HL-60 (cell line): Measurements from ENCODE around the gene EIF4B.
A peak's percentile ranks its signal among the peaks of the same experiment; 100 is the strongest.

Experiments used
- DNase-seq, 2 experiments: peaks; one replicate each; pipeline ENCODE4 v3.0.0-alpha.2; 2010 to 2020; ENCODE audit warnings: low read depth in 1 of 2, low spot score in 1 of 2
- H3K27ac ChIP-seq: fragments of 250-450 bp; sonication (Bioruptor Pico); replicated peaks from 2 replicates; pipeline ENCODE4 v1.5.1; 2020; ENCODE audit warnings: mild to moderate bottlenecking, moderate library complexity
- H3K27me3 ChIP-seq: fragments of 250-450 bp; sonication (Bioruptor Pico); 2 replicates; pipeline ENCODE4 v1.5.1; 2021; ENCODE audit warnings: mild to moderate bottlenecking, moderate library complexity; ENCODE audit not compliant: insufficient read depth, poor library complexity, severe bottlenecking
- H3K4me3 ChIP-seq: replicated peaks from 2 replicates; pipeline ENCODE4 v1.5.1; 2011; ENCODE audit warnings: mild to moderate bottlenecking, control low read depth, low read length; ENCODE audit not compliant: insufficient read depth
- GABPA ChIP-seq: IDR thresholded peaks from 2 replicates; pipeline ENCODE4 v1.6.1; 2012; ENCODE audit warnings: low read depth
- POLR2AphosphoS5 ChIP-seq: IDR thresholded peaks from 2 replicates; pipeline ENCODE4 v1.6.1; 2012; ENCODE audit warnings: low read depth
- REST ChIP-seq: IDR thresholded peaks from 2 replicates; pipeline ENCODE4 v1.6.1; 2012; ENCODE audit warnings: low read depth; ENCODE audit not compliant: insufficient replicate concordance
- SPI1 ChIP-seq: IDR thresholded peaks from 2 replicates; pipeline ENCODE4 v1.6.1; 2012; ENCODE audit warnings: low read depth, mild to moderate bottlenecking, borderline replicate concordance
- TF ChIP-seq, protein P1 (sequence below): IDR thresholded peaks from one replicate; pipeline ENCODE4 v1.5.1; 2011; ENCODE audit warnings: low read length, control low read depth, inconsistent platforms; ENCODE audit not compliant: insufficient read depth

The EIF4B gene

DNA sequence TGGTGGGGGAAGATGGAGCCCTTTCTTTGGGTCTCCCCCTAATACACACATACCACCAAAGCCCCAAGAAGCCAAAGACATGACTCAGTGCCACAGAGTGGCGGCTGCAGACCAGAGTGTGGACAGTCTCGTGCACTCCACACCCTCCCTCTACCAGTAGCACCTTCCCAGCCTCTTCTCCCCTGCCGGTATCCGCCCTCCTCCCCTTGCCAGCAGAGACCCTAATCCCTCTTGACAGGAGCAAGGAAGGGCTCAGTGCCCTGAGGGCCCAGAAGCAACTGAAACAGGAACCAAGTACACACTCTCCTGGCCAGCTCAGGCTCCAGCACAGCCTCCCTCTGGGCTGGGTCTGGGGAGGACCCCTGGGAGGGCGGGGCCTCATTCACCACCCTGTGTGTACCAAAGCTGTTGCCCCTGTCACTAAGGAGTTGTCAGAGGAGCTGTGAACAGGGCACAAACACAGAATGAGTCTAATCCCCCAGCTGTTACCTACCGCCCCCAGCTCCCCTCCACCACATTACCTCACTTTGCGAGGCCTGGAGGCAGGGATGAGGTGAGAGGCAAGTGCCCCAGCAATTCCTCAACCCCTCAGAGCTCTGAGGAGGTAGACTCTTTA lies 64.7 kb downstream of the EIF4B start:
- DNase-seq = no peak
- H3K27me3 ChIP-seq = no peaks in the 10 kb centered on the region
- TF ChIP-seq POLR2AphosphoS5 (no peak), REST (no peak), SPI1 (no peak), GABPA (no peak)
- TF ChIP-seq, protein P1, sequence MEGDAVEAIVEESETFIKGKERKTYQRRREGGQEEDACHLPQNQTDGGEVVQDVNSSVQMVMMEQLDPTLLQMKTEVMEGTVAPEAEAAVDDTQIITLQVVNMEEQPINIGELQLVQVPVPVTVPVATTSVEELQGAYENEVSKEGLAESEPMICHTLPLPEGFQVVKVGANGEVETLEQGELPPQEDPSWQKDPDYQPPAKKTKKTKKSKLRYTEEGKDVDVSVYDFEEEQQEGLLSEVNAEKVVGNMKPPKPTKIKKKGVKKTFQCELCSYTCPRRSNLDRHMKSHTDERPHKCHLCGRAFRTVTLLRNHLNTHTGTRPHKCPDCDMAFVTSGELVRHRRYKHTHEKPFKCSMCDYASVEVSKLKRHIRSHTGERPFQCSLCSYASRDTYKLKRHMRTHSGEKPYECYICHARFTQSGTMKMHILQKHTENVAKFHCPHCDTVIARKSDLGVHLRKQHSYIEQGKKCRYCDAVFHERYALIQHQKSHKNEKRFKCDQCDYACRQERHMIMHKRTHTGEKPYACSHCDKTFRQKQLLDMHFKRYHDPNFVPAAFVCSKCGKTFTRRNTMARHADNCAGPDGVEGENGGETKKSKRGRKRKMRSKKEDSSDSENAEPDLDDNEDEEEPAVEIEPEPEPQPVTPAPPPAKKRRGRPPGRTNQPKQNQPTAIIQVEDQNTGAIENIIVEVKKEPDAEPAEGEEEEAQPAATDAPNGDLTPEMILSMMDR = no peak
- no peak overlapping the region for H3K27ac ChIP-seq
- no peak overlapping the region for H3K4me3 ChIP-seq

DNA sequence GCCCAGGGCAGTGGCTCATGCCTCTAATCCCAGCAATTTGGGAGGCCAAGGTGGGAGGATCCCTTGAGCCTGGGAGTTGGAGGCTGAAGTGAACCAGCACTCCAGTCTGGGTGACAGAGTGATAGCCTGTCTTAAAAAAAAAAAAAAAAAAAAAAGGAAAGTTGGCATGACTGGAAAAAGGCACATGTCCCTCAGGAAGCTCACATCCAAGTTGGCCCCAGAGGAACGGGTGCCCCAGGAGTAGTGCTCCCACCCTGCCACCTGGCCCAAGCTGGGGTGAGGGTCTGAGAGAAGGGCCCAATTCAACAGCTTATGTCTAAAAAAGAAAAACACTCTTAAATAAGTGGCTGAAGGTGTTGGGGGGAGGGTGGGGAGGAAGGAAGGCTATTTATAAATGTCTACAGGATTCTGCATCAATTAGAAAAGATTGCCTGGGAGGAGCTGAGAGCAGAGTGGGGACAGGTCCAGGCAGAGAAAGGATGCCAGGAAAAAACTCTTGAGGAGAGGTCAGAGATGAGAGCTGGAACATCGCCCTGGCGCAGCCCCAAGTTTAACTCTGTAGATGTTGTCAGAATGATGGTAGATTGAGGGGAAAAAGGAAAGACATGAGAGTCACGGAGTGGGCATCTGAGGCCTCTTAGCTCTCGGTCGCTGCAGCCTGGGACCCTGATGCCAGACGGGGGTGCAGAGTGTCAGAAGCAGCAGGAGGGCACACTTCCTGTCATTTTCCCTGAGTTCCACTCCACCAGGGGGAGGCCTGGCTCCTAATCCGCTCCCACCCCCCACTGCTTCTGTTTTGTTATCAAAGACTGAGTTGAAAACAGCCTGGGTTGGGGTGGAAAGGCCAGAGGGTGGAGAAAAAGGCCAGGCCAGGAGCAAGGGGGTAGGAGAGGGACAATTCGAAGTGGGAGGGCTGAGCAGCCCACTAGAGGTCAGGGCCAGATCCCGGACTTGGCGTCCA lies 65.6 kb downstream of the EIF4B start:
- no peak for TF ChIP-seq GABPA
- TF ChIP-seq, protein P1 = no peak
- TF ChIP-seq POLR2AphosphoS5 = no peak
- no peak for TF ChIP-seq REST
- no peak for TF ChIP-seq SPI1
- no peak overlapping the region for H3K4me3 ChIP-seq
- no peaks in the 10 kb centered on the region for H3K27me3 ChIP-seq
- DNase-seq = no peak
- peak overlapping the region; percentile 26 for H3K27ac ChIP-seq

DNA sequence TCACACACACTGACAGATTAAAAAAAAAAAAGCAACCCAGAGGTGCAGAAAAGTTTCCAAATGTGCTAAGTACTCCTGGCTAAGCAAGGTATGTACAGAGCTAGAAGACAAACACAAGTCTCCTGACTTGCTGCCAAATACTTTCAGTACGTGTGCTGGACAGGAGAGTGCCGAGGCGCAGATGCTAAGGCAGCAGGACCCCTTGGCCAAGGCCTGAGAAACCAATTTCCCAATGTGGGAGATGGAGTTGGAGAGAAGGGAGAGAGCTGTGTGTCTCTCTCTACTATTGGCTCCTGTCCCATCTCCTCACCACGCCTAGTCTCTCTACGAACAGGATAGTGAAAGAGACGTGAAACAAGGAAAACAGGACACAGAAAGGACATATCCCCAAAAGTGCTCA lies 67.6 kb downstream of the EIF4B start:
- Histone ChIP-seq H3K27me3 (no peaks in the 10 kb centered on the region), H3K4me3 (no peak overlapping the region), H3K27ac (no peak overlapping the region)
- DNase-seq = no peak
- TF ChIP-seq REST (no peak), POLR2AphosphoS5 (no peak), SPI1 (no peak)
- TF ChIP-seq, protein P1 = no peak
